ENCODE measurements around the gene RPS18.
"Not testable (repeated sequence)": the region's sequence is repeated elsewhere in the genome, so short reads cannot be mapped to it uniquely, and the experiment has no call there.

Gene RPS18

DNA sequence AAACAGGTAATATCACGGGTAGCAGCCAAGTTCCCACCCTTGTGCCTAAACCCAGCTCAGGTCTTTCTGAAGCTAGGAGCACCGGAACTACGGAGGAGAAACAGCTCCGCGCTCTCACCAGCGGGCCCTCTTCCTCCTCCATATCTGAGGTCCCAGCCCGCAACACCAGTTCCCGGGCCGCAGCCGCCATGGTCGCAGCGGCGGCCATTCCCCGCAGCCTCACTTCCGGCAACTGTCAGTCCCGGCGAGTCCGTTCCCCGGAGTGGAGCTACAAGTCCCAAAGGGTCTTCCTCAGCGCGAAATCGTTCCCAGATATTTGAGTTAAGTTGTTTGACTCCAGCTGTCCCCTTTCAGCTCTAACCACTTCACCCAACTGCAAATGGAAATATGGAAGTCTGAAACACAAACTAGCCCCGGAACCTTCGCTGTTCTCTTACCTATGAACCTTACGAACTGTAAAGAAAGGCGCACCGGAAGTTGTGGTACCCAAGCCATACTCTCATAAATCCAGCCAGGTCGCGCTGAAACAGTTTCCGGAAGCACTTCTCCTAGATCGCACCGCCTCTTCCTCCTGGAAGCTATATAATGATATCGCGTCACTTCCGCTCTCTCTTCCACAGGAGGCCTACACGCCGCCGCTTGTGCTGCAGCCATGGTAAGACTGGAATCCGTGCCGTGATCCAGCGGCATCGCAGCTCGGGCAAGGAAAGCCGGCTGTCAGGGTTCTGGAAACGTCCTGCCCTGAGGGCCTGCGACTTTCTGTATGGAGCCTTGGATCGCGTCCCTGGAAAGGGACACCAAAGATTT, at the start of gene RPS18, which contains the start of gene VPS52:
Gene RPS18, plus strand, starts transcription at position 608 of the 807 bp plus-strand sequence. Its CDS starts 45 bp downstream, at position 653.
Gene VPS52, minus strand, starts transcription at position 409 of the 807 bp plus-strand sequence. Its CDS starts 201 bp downstream, at position 208.
- Histone ChIP-seq H3K4me1 (ENCODE audit: insufficient read depth, low read length) (peaks cover 39% of the 10 kb centered on the region), H3K9ac (ENCODE audit: low read length) (peak within 1 kb of the TSS; percentile 79), H3K9me3 (ENCODE audit: low read length) (no peaks in the 10 kb centered on the region), H3K27ac (ENCODE audit: low read depth, low read length) (peak within 1 kb of the TSS; percentile 97), H3K4me3 (ENCODE audit: low read depth in 1 of 2, low read length in 2 of 2) (peak within 1 kb of the TSS; percentile 83 to 98), H3K27me3 (ENCODE audit: control insufficient read depth in 1 of 2, insufficient read depth in 2 of 2, low read length in 2 of 2) (no peaks in the 10 kb centered on the region), H3K36me3 (ENCODE audit: insufficient read depth, low read length) (peaks cover 63% of the 10 kb centered on the region)

DNA sequence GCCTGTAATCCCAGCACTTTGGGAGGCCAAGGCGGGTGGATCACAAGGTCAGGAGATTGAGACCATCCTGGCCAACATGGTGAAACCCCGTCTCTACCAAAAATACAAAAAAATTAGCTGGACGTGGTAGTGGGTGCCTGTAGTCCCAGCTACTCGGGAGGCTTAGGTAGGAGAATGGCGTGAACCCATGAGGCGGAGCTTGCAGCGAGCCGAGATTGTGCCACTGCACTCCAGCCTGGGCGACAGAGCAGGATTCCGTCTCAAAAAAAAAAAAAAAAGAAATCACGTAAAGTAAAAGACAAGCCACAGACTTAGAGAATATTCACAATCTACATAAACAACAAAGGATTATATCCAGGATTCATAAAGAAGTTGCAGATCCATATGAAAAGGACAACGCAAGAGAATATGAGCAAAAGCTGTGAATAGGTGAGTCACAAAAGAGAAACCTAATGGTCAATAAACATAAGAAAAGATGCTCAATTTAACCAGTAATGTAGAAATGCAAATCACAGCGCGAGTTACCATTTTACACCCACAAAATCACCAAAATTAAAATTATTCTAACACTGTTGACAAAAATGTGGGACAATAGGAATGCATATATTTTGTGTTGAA, 45.3 kb upstream of the RPS18 start:
- not testable (repeated sequence) for H3K9ac ChIP-seq (ENCODE audit: low read length); H3K36me3 ChIP-seq (ENCODE audit: insufficient read depth, low read length); H3K4me1 ChIP-seq (ENCODE audit: insufficient read depth, low read length); H3K27ac ChIP-seq (ENCODE audit: low read depth, low read length); H3K9me3 ChIP-seq (ENCODE audit: low read length); H3K27me3 ChIP-seq (ENCODE audit: control insufficient read depth in 1 of 2, insufficient read depth in 2 of 2, low read length in 2 of 2); H3K4me3 ChIP-seq (ENCODE audit: low read depth in 1 of 2, low read length in 2 of 2)

DNA sequence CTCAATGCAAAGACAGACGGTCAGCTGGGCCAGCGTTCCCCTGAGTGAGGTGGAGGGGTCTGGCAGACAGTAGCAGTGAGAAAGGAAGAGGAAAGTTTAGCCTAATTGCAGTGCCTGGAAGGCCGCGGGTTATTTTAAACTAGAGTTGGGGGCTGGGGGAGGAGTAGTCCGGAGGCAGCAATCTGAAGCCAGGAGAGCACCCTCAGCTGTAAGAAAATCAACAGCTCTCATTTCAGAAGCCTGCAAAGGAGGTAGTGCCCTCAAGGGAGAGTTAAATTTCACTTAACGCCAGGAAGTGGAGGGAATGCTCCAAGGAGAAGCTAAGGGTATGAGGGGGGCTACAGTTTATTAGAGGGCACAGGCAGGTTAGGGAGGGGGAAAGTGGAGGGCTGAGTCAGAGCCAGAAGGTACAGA, 36.6 kb upstream of the RPS18 start:
- Histone ChIP-seq H3K4me3 (ENCODE audit: low read depth in 1 of 2, low read length in 2 of 2) (no peak overlapping the region), H3K27ac (ENCODE audit: low read depth, low read length) (no peak overlapping the region), H3K9ac (ENCODE audit: low read length) (no peak overlapping the region), H3K4me1 (ENCODE audit: insufficient read depth, low read length) (no peaks in the 10 kb centered on the region), H3K27me3 (ENCODE audit: control insufficient read depth in 1 of 2, insufficient read depth in 2 of 2, low read length in 2 of 2) (no peaks in the 10 kb centered on the region), H3K9me3 (ENCODE audit: low read length) (no peaks in the 10 kb centered on the region), H3K36me3 (ENCODE audit: insufficient read depth, low read length) (no peaks in the 10 kb centered on the region)

DNA sequence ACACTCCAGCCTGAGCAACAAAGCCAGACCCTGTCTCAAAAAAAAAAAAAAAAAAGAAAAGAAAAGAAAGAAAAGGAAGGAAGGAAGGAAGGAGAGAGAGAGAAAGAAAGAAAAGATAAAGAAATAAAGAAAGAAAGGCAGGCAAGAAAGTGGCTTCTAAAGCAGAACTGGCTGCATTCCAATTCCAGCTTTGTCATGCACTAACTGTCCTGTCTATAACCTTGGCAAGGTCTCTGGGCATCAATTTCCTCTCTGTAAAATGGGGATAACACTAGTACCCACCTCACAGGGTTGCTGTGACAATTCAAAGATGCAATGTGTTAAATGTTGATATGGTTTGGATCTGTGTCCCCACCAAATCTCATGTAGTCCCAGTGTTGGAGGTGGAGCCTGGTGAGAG, 35.5 kb upstream of the RPS18 start:
- Histone ChIP-seq H3K4me1 (ENCODE audit: insufficient read depth, low read length) (no peaks in the 10 kb centered on the region), H3K9me3 (ENCODE audit: low read length) (no peaks in the 10 kb centered on the region), H3K27ac (ENCODE audit: low read depth, low read length) (no peak overlapping the region), H3K4me3 (ENCODE audit: low read depth in 1 of 2, low read length in 2 of 2) (no peak overlapping the region), H3K27me3 (ENCODE audit: control insufficient read depth in 1 of 2, insufficient read depth in 2 of 2, low read length in 2 of 2) (no peaks in the 10 kb centered on the region), H3K9ac (ENCODE audit: low read length) (no peak overlapping the region), H3K36me3 (ENCODE audit: insufficient read depth, low read length) (no peaks in the 10 kb centered on the region)

DNA sequence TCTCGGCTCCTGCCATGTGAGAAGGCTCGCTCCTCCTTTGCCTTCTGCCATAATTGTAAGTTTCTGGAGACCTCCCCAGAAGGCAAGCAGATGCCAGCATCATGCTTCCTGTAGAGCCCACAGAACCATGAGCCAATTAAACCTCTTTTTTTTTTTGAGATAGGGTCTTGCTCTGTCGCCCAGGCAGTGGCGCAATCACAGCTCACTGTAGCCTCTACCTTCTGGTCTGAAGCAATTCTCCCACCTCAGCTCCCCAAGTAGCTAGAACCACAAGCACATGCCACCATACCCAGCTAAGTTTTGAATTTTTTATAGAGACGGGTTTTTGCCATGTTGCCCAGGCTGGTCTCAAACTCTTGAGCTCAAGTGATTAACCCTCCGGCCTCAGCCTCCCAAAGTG, 35.0 kb upstream of the RPS18 start:
- H3K4me1 ChIP-seq (ENCODE audit: insufficient read depth, low read length), result no peaks in the 10 kb centered on the region
- H3K9ac ChIP-seq (ENCODE audit: low read length), result no peak overlapping the region
- H3K27me3 ChIP-seq (ENCODE audit: control insufficient read depth in 1 of 2, insufficient read depth in 2 of 2, low read length in 2 of 2), result no peaks in the 10 kb centered on the region

DNA sequence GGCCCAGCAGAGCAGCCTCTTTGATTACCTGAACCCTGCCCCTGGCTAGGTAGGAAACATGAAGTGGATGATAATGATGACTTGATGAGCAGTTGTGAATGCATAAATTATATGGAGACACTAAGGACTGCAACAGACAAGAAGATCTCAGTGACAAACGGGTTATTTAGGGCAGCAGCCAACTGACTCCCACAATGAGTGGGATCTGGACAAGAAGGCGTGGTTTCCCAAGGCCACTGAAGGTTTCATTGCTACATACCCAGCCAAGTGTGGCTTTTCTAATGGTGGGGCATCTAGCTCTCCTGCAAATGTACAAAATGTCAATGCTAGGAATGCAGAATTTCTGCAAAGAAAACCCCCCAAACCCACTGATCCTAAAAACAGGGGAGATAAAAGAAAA, 34.1 kb upstream of the RPS18 start:
- Histone ChIP-seq H3K36me3 (ENCODE audit: insufficient read depth, low read length) (no peaks in the 10 kb centered on the region), H3K27ac (ENCODE audit: low read depth, low read length) (no peak overlapping the region), H3K27me3 (ENCODE audit: control insufficient read depth in 1 of 2, insufficient read depth in 2 of 2, low read length in 2 of 2) (no peaks in the 10 kb centered on the region), H3K9me3 (ENCODE audit: low read length) (no peaks in the 10 kb centered on the region), H3K4me1 (ENCODE audit: insufficient read depth, low read length) (no peaks in the 10 kb centered on the region), H3K4me3 (ENCODE audit: low read depth in 1 of 2, low read length in 2 of 2) (no peak overlapping the region), H3K9ac (ENCODE audit: low read length) (no peak overlapping the region)

More for the DNA sequence above, 35.0 kb upstream of the RPS18 start:
- Histone ChIP-seq H3K27ac (ENCODE audit: low read depth, low read length) (no peak overlapping the region), H3K36me3 (ENCODE audit: insufficient read depth, low read length) (no peaks in the 10 kb centered on the region), H3K4me3 (ENCODE audit: low read depth in 1 of 2, low read length in 2 of 2) (no peak overlapping the region), H3K9me3 (ENCODE audit: low read length) (no peaks in the 10 kb centered on the region)

DNA sequence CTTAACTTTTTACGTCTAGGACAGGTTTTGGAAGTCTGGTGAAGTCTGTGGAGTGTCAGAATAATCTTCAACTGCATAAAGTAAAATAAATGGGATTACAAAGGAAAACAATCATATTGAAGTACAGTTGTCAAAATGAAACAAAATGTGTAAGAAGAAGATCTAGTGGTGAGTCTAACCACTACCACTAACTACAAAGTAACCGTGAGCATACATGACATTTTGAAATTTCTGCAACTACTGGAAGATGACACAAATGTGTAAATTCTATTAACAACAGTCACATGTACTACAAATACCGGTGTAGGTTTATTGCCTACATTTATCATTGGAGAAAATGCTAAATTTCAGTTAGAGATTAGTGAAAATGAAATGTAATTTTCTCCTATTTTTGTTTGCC, 29.9 kb upstream of the RPS18 start:
- H3K9me3 ChIP-seq (ENCODE audit: low read length), result no peaks in the 10 kb centered on the region
- H3K27ac ChIP-seq (ENCODE audit: low read depth, low read length), result no peak overlapping the region
- no peaks in the 10 kb centered on the region for H3K4me1 ChIP-seq (ENCODE audit: insufficient read depth, low read length)
- H3K36me3 ChIP-seq (ENCODE audit: insufficient read depth, low read length), result no peaks in the 10 kb centered on the region
- no peak overlapping the region for H3K9ac ChIP-seq (ENCODE audit: low read length)
- no peak overlapping the region for H3K4me3 ChIP-seq (ENCODE audit: low read depth in 1 of 2, low read length in 2 of 2)
- no peaks in the 10 kb centered on the region for H3K27me3 ChIP-seq (ENCODE audit: control insufficient read depth in 1 of 2, insufficient read depth in 2 of 2, low read length in 2 of 2)

DNA sequence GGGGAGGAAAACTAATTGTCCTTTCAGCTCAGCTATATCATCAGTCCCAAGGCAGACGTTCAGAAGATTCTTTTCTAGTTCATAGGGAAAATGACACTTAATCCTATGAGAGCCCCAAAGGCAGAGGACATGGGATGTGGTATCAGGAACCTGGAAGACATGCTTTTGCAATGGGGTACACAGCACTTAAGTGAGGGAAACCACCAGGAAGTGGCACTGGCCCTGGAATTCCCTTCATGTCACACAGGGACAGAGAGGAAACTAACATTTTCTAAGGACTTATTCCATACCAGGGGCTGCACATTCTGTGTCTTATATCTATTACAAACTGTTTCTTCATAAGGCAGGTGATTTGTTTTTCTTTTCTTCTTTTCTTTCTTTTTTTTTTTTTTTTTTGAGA, 28.4 kb upstream of the RPS18 start:
- H3K4me3 ChIP-seq (ENCODE audit: low read depth in 1 of 2, low read length in 2 of 2), result no peak overlapping the region
- no peaks in the 10 kb centered on the region for H3K9me3 ChIP-seq (ENCODE audit: low read length)
- no peaks in the 10 kb centered on the region for H3K27me3 ChIP-seq (ENCODE audit: control insufficient read depth in 1 of 2, insufficient read depth in 2 of 2, low read length in 2 of 2)
- H3K9ac ChIP-seq (ENCODE audit: low read length), result no peak overlapping the region
- no peak overlapping the region for H3K27ac ChIP-seq (ENCODE audit: low read depth, low read length)
- peaks cover 6% of the 10 kb centered on the region for H3K4me1 ChIP-seq (ENCODE audit: insufficient read depth, low read length)
- H3K36me3 ChIP-seq (ENCODE audit: insufficient read depth, low read length), result no peaks in the 10 kb centered on the region

DNA sequence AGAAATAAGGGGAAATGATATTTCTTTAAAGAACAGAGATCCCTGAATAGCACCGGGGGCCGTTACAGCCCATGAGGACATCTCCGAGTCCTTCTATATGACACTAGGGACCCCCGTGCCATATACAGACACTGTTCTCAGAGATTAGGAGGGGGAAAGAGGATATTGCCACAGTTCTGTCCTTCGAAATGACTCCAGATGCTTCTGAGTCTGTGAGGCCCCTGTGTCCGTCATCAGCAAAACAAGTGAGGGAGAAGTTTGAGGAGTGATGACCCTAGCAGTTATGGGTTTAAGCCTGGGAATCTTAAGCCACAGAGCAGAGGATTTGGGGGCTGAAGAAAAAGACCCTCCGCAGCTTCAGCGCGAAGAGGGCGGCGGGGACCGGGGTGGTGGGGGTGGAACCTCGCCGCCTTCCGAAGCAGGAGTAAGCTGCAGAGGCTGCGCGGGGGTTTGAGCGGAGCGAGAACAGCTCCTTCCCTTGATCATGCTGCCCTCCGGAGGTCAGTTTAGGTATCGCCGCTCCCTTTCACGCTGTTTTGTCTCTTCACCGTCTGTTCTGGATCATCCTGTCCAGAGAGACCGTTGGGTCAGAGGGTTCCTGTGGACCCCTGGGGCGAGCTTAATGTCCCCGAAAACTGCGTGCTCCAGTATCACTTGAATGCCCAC, 23.8 kb upstream of the RPS18 start:
- peaks cover 11% of the 10 kb centered on the region for H3K36me3 ChIP-seq (ENCODE audit: insufficient read depth, low read length)
- H3K4me1 ChIP-seq (ENCODE audit: insufficient read depth, low read length), result peaks cover 24% of the 10 kb centered on the region
- H3K9me3 ChIP-seq (ENCODE audit: low read length), result no peaks in the 10 kb centered on the region
- peak overlapping the region; percentile 96 for H3K27ac ChIP-seq (ENCODE audit: low read depth, low read length)
- peak overlapping the region; percentile 76 for H3K9ac ChIP-seq (ENCODE audit: low read length)
- H3K27me3 ChIP-seq (ENCODE audit: control insufficient read depth in 1 of 2, insufficient read depth in 2 of 2, low read length in 2 of 2), result no peaks in the 10 kb centered on the region
- H3K4me3 ChIP-seq (ENCODE audit: low read depth in 1 of 2, low read length in 2 of 2), result peak overlapping the region; percentile 46 to 51

DNA sequence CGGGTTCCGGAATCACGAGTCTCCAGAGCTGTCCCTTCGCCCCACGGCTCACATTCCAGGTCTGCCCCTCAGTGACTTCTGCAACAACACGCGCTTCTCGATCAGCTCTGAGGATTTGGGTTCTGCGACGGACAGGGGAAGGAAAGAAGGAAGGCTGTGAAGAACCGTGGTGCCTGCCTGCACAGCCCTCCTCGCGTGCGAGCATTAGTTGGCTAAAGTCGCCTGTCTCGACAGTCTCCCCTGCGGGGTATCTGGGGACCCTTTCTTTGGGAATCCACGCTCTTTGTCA, 23.3 kb upstream of the RPS18 start:
- peaks cover 24% of the 10 kb centered on the region for H3K4me1 ChIP-seq (ENCODE audit: insufficient read depth, low read length)
- H3K27me3 ChIP-seq (ENCODE audit: control insufficient read depth in 1 of 2, insufficient read depth in 2 of 2, low read length in 2 of 2), result no peaks in the 10 kb centered on the region
- no peaks in the 10 kb centered on the region for H3K9me3 ChIP-seq (ENCODE audit: low read length)
- H3K9ac ChIP-seq (ENCODE audit: low read length), result peak overlapping the region; percentile 71
- peak overlapping the region; percentile 96 for H3K27ac ChIP-seq (ENCODE audit: low read depth, low read length)
- peak overlapping the region; percentile 46 to 51 for H3K4me3 ChIP-seq (ENCODE audit: low read depth in 1 of 2, low read length in 2 of 2)
- H3K36me3 ChIP-seq (ENCODE audit: insufficient read depth, low read length), result peaks cover 11% of the 10 kb centered on the region

DNA sequence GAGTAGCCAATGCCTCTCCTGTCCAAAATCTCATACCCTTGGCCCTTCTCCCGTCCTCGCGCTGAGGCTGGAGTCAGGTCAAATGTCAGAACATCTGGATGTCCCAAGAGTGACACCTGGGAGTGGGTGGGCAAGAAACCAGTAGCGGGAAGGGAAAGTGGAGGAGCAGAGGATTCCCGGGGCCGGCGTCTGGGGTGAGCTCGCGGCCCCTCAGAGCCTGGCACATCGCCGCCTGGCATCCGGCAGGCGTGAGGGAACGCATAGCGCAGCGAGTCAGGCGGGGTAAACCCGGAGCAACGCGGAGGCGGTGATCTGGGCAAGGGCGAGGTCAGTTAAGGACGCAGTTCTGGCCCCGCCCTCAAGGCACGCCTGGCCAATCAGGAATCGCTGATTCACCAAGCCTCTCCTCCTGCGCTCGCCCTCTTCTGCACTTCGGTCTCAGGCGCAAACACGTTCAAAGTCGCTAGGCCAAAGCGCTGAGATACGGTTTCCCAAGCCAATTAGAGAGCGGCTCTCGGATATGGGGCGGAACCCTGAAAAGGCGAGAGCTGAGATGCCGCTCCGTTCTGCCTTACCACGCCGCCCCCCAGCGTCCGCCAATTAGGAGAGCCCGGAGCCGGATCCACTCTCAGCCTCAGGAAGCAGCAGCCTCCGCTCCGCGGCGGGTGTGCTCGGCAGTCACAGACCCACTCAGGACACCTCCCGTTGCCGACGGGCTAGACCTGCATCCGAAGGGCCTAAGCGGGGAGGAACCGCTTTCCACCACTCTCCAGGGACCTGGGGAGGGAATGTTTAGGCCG, 22.7 kb upstream of the RPS18 start:
- H3K4me3 ChIP-seq (ENCODE audit: low read depth in 1 of 2, low read length in 2 of 2), result peak overlapping the region; percentile 51 to 87
- H3K36me3 ChIP-seq (ENCODE audit: insufficient read depth, low read length), result peaks cover 11% of the 10 kb centered on the region
- H3K9me3 ChIP-seq (ENCODE audit: low read length), result no peaks in the 10 kb centered on the region
- H3K9ac ChIP-seq (ENCODE audit: low read length), result peak overlapping the region; percentile 94
- H3K4me1 ChIP-seq (ENCODE audit: insufficient read depth, low read length), result peaks cover 24% of the 10 kb centered on the region
- no peaks in the 10 kb centered on the region for H3K27me3 ChIP-seq (ENCODE audit: control insufficient read depth in 1 of 2, insufficient read depth in 2 of 2, low read length in 2 of 2)
- peak overlapping the region; percentile 96 for H3K27ac ChIP-seq (ENCODE audit: low read depth, low read length)
